Erythroblast (primary cell): ENCODE data around the gene AP2A1.

ENCODE experiments used
- GATA1 ChIP-seq: IDR thresholded peaks from 2 replicates; pipeline ENCODE4 v1.6.1; 2011; ENCODE audit warnings: low read depth, mild to moderate bottlenecking, control low read depth, low read length, moderate library complexity
- POLR2A ChIP-seq: IDR thresholded peaks from 2 replicates; pipeline ENCODE4 v1.6.1; 2011; ENCODE audit warnings: mild to moderate bottlenecking, low read length

DNA sequence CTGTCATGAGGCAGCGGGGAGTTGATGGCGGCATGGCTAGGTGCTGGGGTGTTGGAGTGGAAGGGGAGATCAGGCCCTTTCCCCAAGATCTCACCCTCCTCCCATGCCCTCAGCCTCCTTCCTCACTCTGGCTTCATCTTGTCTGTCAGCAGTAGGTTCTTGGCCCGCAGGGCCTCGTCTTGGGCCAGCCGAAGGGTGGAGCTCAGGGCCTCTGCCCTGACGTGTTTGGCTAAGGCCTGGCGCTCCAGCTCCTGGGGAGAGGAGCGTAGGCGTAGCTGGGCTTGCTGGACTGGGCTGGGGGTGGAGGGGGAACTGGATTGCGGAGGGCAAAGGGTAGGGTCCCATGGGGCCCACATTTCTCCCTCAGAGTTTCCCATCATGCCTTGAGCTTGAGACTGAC, 26.9 kb upstream of the AP2A1 start:
- TF ChIP-seq POLR2A (no peak), GATA1 (no peak)
